GM12878 (cell line): ENCODE measurements around the gene PAXX. TPM values are rescaled to one million over a fixed set of nuclear protein-coding genes. Genes with fewer than 3 reads are reported as not detected.

Experiments used
- ATAC-seq: fragments of 200-7000 bp; cut with Tn5 transposase; 3 replicates; pipeline ENCODE4 v1.9.1; 2020; ENCODE audit warnings: mild to moderate bottlenecking, moderate library complexity
- BruUV-seq: library from RNA; stranded (reverse); fragments of 400-500 nt; replicated peaks from 2 replicates; lab custom pipeline; 2021; lab: Mats Ljungman, UMichigan
- CTCF ChIA-PET: fragments of 300-600 bp; sonication (Branson Sonifier 250); formaldehyde crosslinking; extraction: SDS; loops from one replicate; lab custom pipeline; 2021; ENCODE audit warnings: inconsistent platforms; lab: Yijun Ruan, JAX
- POLR2A ChIA-PET: fragments of 350-600 bp; formaldehyde crosslinking; extraction: SDS; loops from one replicate; lab custom pipeline; 2021; ENCODE audit warnings: inconsistent platforms; lab: Charles Lee
- RAD21 ChIA-PET: fragments of 300-600 bp; sonication (Branson Sonifier 250); formaldehyde crosslinking; loops from one replicate; lab custom pipeline; 2023; ENCODE audit warnings: antibody characterized with exemption; ENCODE audit not compliant: unreplicated experiment; lab: Charles Lee
- SMC1A ChIA-PET: fragments of 300-600 bp; sonication (Branson Sonifier 250); formaldehyde crosslinking; loops from one replicate; lab custom pipeline; 2023; ENCODE audit not compliant: unreplicated experiment, uncharacterized antibody; lab: Charles Lee
- DNase-seq: peaks from one replicate; pipeline ENCODE4 v3.0.0-alpha.2; 2011; ENCODE audit warnings: low read depth, low spot score
- FAIRE-seq: peaks from 3 replicates; lab custom pipeline; 2011; peaks lifted over from hg19 to GRCh38; lab: Jason Lieb, UNC
- H2AFZ ChIP-seq: 2 replicates; pipeline ENCODE4 v1.6.0; 2011; ENCODE audit warnings: low read depth, low read length, control low read depth; ENCODE audit not compliant: control insufficient read depth
- H3K27ac ChIP-seq: 2 replicates; pipeline ENCODE4 v1.5.1; 2011; ENCODE audit warnings: control low read depth; ENCODE audit not compliant: control insufficient read depth, insufficient read depth
- H3K27me3 ChIP-seq, 2 experiments: replicated peaks in 1 of 2; 2 replicates each; pipeline versions ENCODE4 v1.6.0 to v1.6.1; 2011; ENCODE audit warnings: low read length in 1 of 2; ENCODE audit not compliant: control insufficient read depth in 2 of 2, insufficient read depth in 2 of 2
- H3K36me3 ChIP-seq, 2 experiments: 2 replicates each; pipeline ENCODE4 v1.5.1; 2011; ENCODE audit warnings: low read length in 1 of 2; ENCODE audit not compliant: control insufficient read depth in 2 of 2, insufficient read depth in 2 of 2
- H3K4me1 ChIP-seq: 2 replicates; pipeline ENCODE4 v1.6.1; 2011; ENCODE audit warnings: mild to moderate bottlenecking, low read length, moderate library complexity, mixed read lengths; ENCODE audit not compliant: control insufficient read depth, insufficient read depth
- H3K4me2 ChIP-seq: 2 replicates; pipeline ENCODE4 v1.6.0; 2011; ENCODE audit warnings: control low read depth; ENCODE audit not compliant: control insufficient read depth, insufficient read depth
- H3K4me3 ChIP-seq: fragments of 200-600 bp; sonication (generic); 2 replicates; pipeline ENCODE4 v1.5.1; 2016
- H3K79me2 ChIP-seq: 2 replicates; pipeline ENCODE4 v1.6.0; 2011; ENCODE audit warnings: low read length; ENCODE audit not compliant: control insufficient read depth, insufficient read depth
- H3K9ac ChIP-seq: 2 replicates; pipeline ENCODE4 v1.8.0; 2011; ENCODE audit warnings: low read length, control low read depth, mixed read lengths; ENCODE audit not compliant: control insufficient read depth, insufficient read depth
- H3K9me3 ChIP-seq: replicated peaks from 3 replicates; pipeline ENCODE4 v1.5.1; 2011; ENCODE audit warnings: mild to moderate bottlenecking, low read length; ENCODE audit not compliant: control insufficient read depth, insufficient read depth
- H4K20me1 ChIP-seq: 2 replicates; pipeline ENCODE4 v1.6.0; 2011; ENCODE audit not compliant: control insufficient read depth, insufficient read depth
- CBFB ChIP-seq: IDR thresholded peaks from 2 replicates; pipeline ENCODE4 v1.6.1; 2016; ENCODE audit warnings: antibody characterized with exemption, low read depth
- CEBPZ ChIP-seq: fragments of 150-350 bp; IDR thresholded peaks from 2 replicates; pipeline ENCODE4 v1.6.1; 2016; ENCODE audit warnings: low read depth, low read length
- CHD4 ChIP-seq: fragments of 200-600 bp; sonication (generic); IDR thresholded peaks from 2 replicates; pipeline ENCODE4 v1.6.1; 2016; ENCODE audit warnings: mild to moderate bottlenecking
- MAX ChIP-seq: IDR thresholded peaks from 2 replicates; pipeline ENCODE4 v1.6.1; 2012; ENCODE audit warnings: low read depth, low read length, improper control_type of control experiment
- POU2F2 ChIP-seq: IDR thresholded peaks from 3 replicates; pipeline ENCODE4 v1.6.1; 2011; ENCODE audit warnings: low read depth, mild to moderate bottlenecking, low read length, borderline replicate concordance
- SIN3A ChIP-seq: IDR thresholded peaks from 2 replicates; pipeline ENCODE4 v1.6.1; 2012; ENCODE audit warnings: low read depth, low read length, improper control_type of control experiment
- WRNIP1 ChIP-seq: IDR thresholded peaks from 2 replicates; pipeline ENCODE4 v1.6.1; 2011; ENCODE audit warnings: low read depth, low read length, improper control_type of control experiment, borderline replicate concordance
- ZNF207 ChIP-seq: fragments of 450-650 bp; IDR thresholded peaks from 2 replicates; pipeline ENCODE4 v1.6.1; 2014; ENCODE audit warnings: antibody characterized with exemption, mild to moderate bottlenecking, borderline replicate concordance
- WGBS: methylation state at CpG from one replicate; pipeline ENCODE4 v1.1.6; 2016; ENCODE audit warnings: low lambda C conversion rate; ENCODE audit not compliant: insufficient replicate concordance, insufficient coverage; ENCODE audit errors: missing lambda C conversion rate; 5-methylcytosine and 5-hydroxymethylcytosine counted together
- in situ Hi-C: fragments of 300-500 bp; cut with MboI; formaldehyde crosslinking; loops from 9 replicates; pipeline ENCODE4 v1.14.3; 2018; ENCODE audit warnings: mixed read lengths
- intact Hi-C: fragments of 100-400 bp; cut with micrococcal nuclease; formaldehyde crosslinking; loops from one replicate; pipeline ENCODE4 v1.14.2; 2022; ENCODE audit not compliant: unreplicated experiment
- polyA plus RNA-seq, 11 experiments: library from polyadenylated mRNA; depleted of rRNA in 4 of 11; unstranded in 6 of 11; stranded (reverse) in 5 of 11; fragments of >200 nt; fragmentation: Nextera tagmentation in 4 of 11; fragmentation: Illumina TruSeq in 1 of 11; extraction: Ambion mirVana in 4 of 11; extraction: Trizol in 1 of 11; gene quantifications; 1 replicate in 1 of 11; 2 replicates in 10 of 11; pipeline versions ENCODE4 v1.2.1 to v1.2.3, GENCODE V29; 2011 to 2016; ENCODE audit warnings: inconsistent platforms in 2 of 11, missing spikeins in 2 of 11, low read depth in 1 of 11
- total RNA-seq, 4 experiments: library from RNA; depleted of rRNA in 3 of 4; stranded (reverse); fragments of >200 nt in 3 of 4; fragmentation: Illumina TruSeq in 1 of 4; extraction: Trizol in 1 of 4; gene quantifications; 2 replicates each; pipeline versions ENCODE4 v1.2.1 to v1.2.3, GENCODE V29; 2013 to 2021

Gene PAXX
- total and polyA plus RNA-seq, 10 of the 15 experiments (the other 5 are each of a cell fraction or from before 2014, with no cell fraction given) = 0.18 to 60.6 (median 29.5) TPM

- CTCF ChIA-PET = no interaction called here
These were observed 50.8 kb downstream of the PAXX start for GRCh38 chr9:137042751-137043727.

More at GRCh38 chr9:137042751-137043727, 50.8 kb downstream of the PAXX start:
- in situ Hi-C loops (no loop called here), intact Hi-C loops (loop anchor here (10.0 kb wide), 1 partner anchor 182 kb away; the partner anchor contains the start of genes CYSRT1, RNF208 and RNF224)
- Histone ChIP-seq H3K9me3 (no peaks in the 10 kb centered on the region), H3K27ac (no peak overlapping the region), H3K27me3 (peaks cover 9 to 13% of the 10 kb centered on the region in 2 experiments; a peak in 3 of 4 replicates), H2AFZ (no peak overlapping the region), H3K9ac (no peak overlapping the region), H4K20me1 (no peaks in the 10 kb centered on the region), H3K4me3 (no peak overlapping the region), H3K4me2 (no peak overlapping the region), H3K4me1 (no peaks in the 10 kb centered on the region), H3K79me2 (no peaks in the 10 kb centered on the region), H3K36me3 (no peaks in the 10 kb centered on the region)
- ChIA-PET RAD21 (no interaction called here), SMC1A (no interaction called here), POLR2A (no interaction called here)
- no peak for TF ChIP-seq CBFB
- TF ChIP-seq ZNF207 = no peak
- TF ChIP-seq SIN3A = no peak
- no peak for TF ChIP-seq CEBPZ
- no peak for TF ChIP-seq CHD4
- TF ChIP-seq POU2F2 = no peak
- TF ChIP-seq MAX = no peak
- no peak for TF ChIP-seq WRNIP1
- no peak for ATAC-seq
- FAIRE-seq = no peak
- no peak for DNase-seq
- BruUV-seq = no TSS peak
- 56% methylated on average over 35 of the region's 36 CpGs for WGBS

Other genes with a start within 250 kb of the PAXX start
Only the 7 nearest of the 39 such genes appear.
- gene C8G, start 47.2 kb upstream of the PAXX start, total RNA-seq (2014; rRNA removed) = not detected in 2 replicates
- not detected in 2 replicates for gene C8G, start 47.2 kb upstream of the PAXX start, total RNA-seq (2014; rRNA removed; fragmentation: Illumina TruSeq; extraction: Trizol)
- gene C8G, start 47.2 kb upstream of the PAXX start, total RNA-seq (2021) = 0.64 and 0.69 TPM in 2 replicates
- not detected in 2 replicates for gene C8G, start 47.2 kb upstream of the PAXX start, polyA plus RNA-seq (2011; rRNA removed)
- gene C8G, start 47.2 kb upstream of the PAXX start, polyA plus RNA-seq (2014; fragmentation: Illumina TruSeq; extraction: Trizol) = not detected in 2 replicates
- gene C8G, start 47.2 kb upstream of the PAXX start, polyA plus RNA-seq (2014; fragmentation: Nextera tagmentation; extraction: Ambion mirVana) = not detected
- gene C8G, start 47.2 kb upstream of the PAXX start, polyA plus RNA-seq (2014; rRNA removed) = 0.26 and 1.5 TPM in 2 replicates
- under 1 TPM in 1 of 2 experiments, not detected in 1; 0.50 TPM for gene C8G, start 47.2 kb upstream of the PAXX start, polyA plus RNA-seq (2016; fragmentation: Nextera tagmentation; extraction: Ambion mirVana)
- gene LCN12, start 40.1 kb upstream of the PAXX start, total RNA-seq (2014; rRNA removed) = 0.40 TPM in 1 of 2 replicates, not detected in the other
- not detected in 2 replicates for gene LCN12, start 40.1 kb upstream of the PAXX start, total RNA-seq (2014; rRNA removed; fragmentation: Illumina TruSeq; extraction: Trizol)
- 0.64 TPM in 1 of 2 replicates, not detected in the other for gene LCN12, start 40.1 kb upstream of the PAXX start, total RNA-seq (2021)
- gene LCN12, start 40.1 kb upstream of the PAXX start, polyA plus RNA-seq (2011; rRNA removed) = 0.20 and 0.48 TPM in 2 replicates
- gene LCN12, start 40.1 kb upstream of the PAXX start, polyA plus RNA-seq (2014; fragmentation: Illumina TruSeq; extraction: Trizol) = 0.25 TPM in 1 of 2 replicates, not detected in the other
- not detected for gene LCN12, start 40.1 kb upstream of the PAXX start, polyA plus RNA-seq (2014; fragmentation: Nextera tagmentation; extraction: Ambion mirVana)
- 0.06 and 0.41 TPM in 2 replicates for gene LCN12, start 40.1 kb upstream of the PAXX start, polyA plus RNA-seq (2014; rRNA removed)
- under 1 TPM; 0.33 to 0.44 TPM for gene LCN12, start 40.1 kb upstream of the PAXX start, polyA plus RNA-seq (2016; fragmentation: Nextera tagmentation; extraction: Ambion mirVana)
- gene PTGDS, start 14.9 kb upstream of the PAXX start, total RNA-seq (2014; rRNA removed) = not detected in 2 replicates
- not detected in 2 replicates for gene PTGDS, start 14.9 kb upstream of the PAXX start, total RNA-seq (2014; rRNA removed; fragmentation: Illumina TruSeq; extraction: Trizol)
- not detected in 2 replicates for gene PTGDS, start 14.9 kb upstream of the PAXX start, total RNA-seq (2021)
- not detected in 2 replicates for gene PTGDS, start 14.9 kb upstream of the PAXX start, polyA plus RNA-seq (2011; rRNA removed)
- not detected in 2 replicates for gene PTGDS, start 14.9 kb upstream of the PAXX start, polyA plus RNA-seq (2014; fragmentation: Illumina TruSeq; extraction: Trizol)
- gene PTGDS, start 14.9 kb upstream of the PAXX start, polyA plus RNA-seq (2014; fragmentation: Nextera tagmentation; extraction: Ambion mirVana) = not detected
- gene PTGDS, start 14.9 kb upstream of the PAXX start, polyA plus RNA-seq (2014; rRNA removed) = not detected in 2 replicates
- not detected for gene PTGDS, start 14.9 kb upstream of the PAXX start, polyA plus RNA-seq (2016; fragmentation: Nextera tagmentation; extraction: Ambion mirVana)
- not detected in 2 replicates for gene LCNL1, start 9.4 kb upstream of the PAXX start, total RNA-seq (2014; rRNA removed)
- gene LCNL1, start 9.4 kb upstream of the PAXX start, total RNA-seq (2014; rRNA removed; fragmentation: Illumina TruSeq; extraction: Trizol) = not detected in 2 replicates
- not detected in 2 replicates for gene LCNL1, start 9.4 kb upstream of the PAXX start, total RNA-seq (2021)
- not detected in 2 replicates for gene LCNL1, start 9.4 kb upstream of the PAXX start, polyA plus RNA-seq (2011; rRNA removed)
- not detected in 2 replicates for gene LCNL1, start 9.4 kb upstream of the PAXX start, polyA plus RNA-seq (2014; fragmentation: Illumina TruSeq; extraction: Trizol)
- not detected for gene LCNL1, start 9.4 kb upstream of the PAXX start, polyA plus RNA-seq (2014; fragmentation: Nextera tagmentation; extraction: Ambion mirVana)
- gene LCNL1, start 9.4 kb upstream of the PAXX start, polyA plus RNA-seq (2014; rRNA removed) = not detected in 2 replicates
- gene LCNL1, start 9.4 kb upstream of the PAXX start, polyA plus RNA-seq (2016; fragmentation: Nextera tagmentation; extraction: Ambion mirVana) = not detected
- gene CLIC3, start 4.1 kb downstream of the PAXX start, total RNA-seq (2014; rRNA removed) = not detected in 2 replicates
- not detected in 2 replicates for gene CLIC3, start 4.1 kb downstream of the PAXX start, total RNA-seq (2014; rRNA removed; fragmentation: Illumina TruSeq; extraction: Trizol)
- not detected in 2 replicates for gene CLIC3, start 4.1 kb downstream of the PAXX start, total RNA-seq (2021)
- not detected in 2 replicates for gene CLIC3, start 4.1 kb downstream of the PAXX start, polyA plus RNA-seq (2011; rRNA removed)
- gene CLIC3, start 4.1 kb downstream of the PAXX start, polyA plus RNA-seq (2014; fragmentation: Illumina TruSeq; extraction: Trizol) = not detected in 2 replicates
- not detected for gene CLIC3, start 4.1 kb downstream of the PAXX start, polyA plus RNA-seq (2014; fragmentation: Nextera tagmentation; extraction: Ambion mirVana)
- gene CLIC3, start 4.1 kb downstream of the PAXX start, polyA plus RNA-seq (2014; rRNA removed) = 0.25 TPM in 1 of 2 replicates, not detected in the other
- gene CLIC3, start 4.1 kb downstream of the PAXX start, polyA plus RNA-seq (2016; fragmentation: Nextera tagmentation; extraction: Ambion mirVana) = under 1 TPM in 1 of 2 experiments, not detected in 1; 0.31 TPM
- gene ABCA2, start 35.8 kb downstream of the PAXX start, total RNA-seq (2014; rRNA removed) = 0.93 and 1.2 TPM in 2 replicates
- 0.13 and 0.46 TPM in 2 replicates for gene ABCA2, start 35.8 kb downstream of the PAXX start, total RNA-seq (2014; rRNA removed; fragmentation: Illumina TruSeq; extraction: Trizol)
- gene ABCA2, start 35.8 kb downstream of the PAXX start, total RNA-seq (2021) = 1.8 and 2.6 TPM in 2 replicates
- 1.2 and 2.3 TPM in 2 replicates for gene ABCA2, start 35.8 kb downstream of the PAXX start, polyA plus RNA-seq (2011; rRNA removed)
- gene ABCA2, start 35.8 kb downstream of the PAXX start, polyA plus RNA-seq (2014; fragmentation: Illumina TruSeq; extraction: Trizol) = 0.08 and 0.34 TPM in 2 replicates
- gene ABCA2, start 35.8 kb downstream of the PAXX start, polyA plus RNA-seq (2014; fragmentation: Nextera tagmentation; extraction: Ambion mirVana) = not detected
- 1.1 and 2.7 TPM in 2 replicates for gene ABCA2, start 35.8 kb downstream of the PAXX start, polyA plus RNA-seq (2014; rRNA removed)
- gene ABCA2, start 35.8 kb downstream of the PAXX start, polyA plus RNA-seq (2016; fragmentation: Nextera tagmentation; extraction: Ambion mirVana) = under 1 TPM; 0.25 to 0.35 TPM
- gene FUT7, start 39.7 kb downstream of the PAXX start, total RNA-seq (2014; rRNA removed) = 0.16 and 0.17 TPM in 2 replicates
- gene FUT7, start 39.7 kb downstream of the PAXX start, total RNA-seq (2014; rRNA removed; fragmentation: Illumina TruSeq; extraction: Trizol) = 0.04 and 0.05 TPM in 2 replicates
- gene FUT7, start 39.7 kb downstream of the PAXX start, total RNA-seq (2021) = 0.13 and 0.16 TPM in 2 replicates
- gene FUT7, start 39.7 kb downstream of the PAXX start, polyA plus RNA-seq (2011; rRNA removed) = 0.12 and 0.23 TPM in 2 replicates
- gene FUT7, start 39.7 kb downstream of the PAXX start, polyA plus RNA-seq (2014; fragmentation: Illumina TruSeq; extraction: Trizol) = 0.04 TPM in 1 of 2 replicates, not detected in the other
- gene FUT7, start 39.7 kb downstream of the PAXX start, polyA plus RNA-seq (2014; fragmentation: Nextera tagmentation; extraction: Ambion mirVana) = not detected
- 0.25 and 0.29 TPM in 2 replicates for gene FUT7, start 39.7 kb downstream of the PAXX start, polyA plus RNA-seq (2014; rRNA removed)
- under 1 TPM; 0.32 to 0.62 TPM for gene FUT7, start 39.7 kb downstream of the PAXX start, polyA plus RNA-seq (2016; fragmentation: Nextera tagmentation; extraction: Ambion mirVana)